GM18861 (cell line): ENCODE measurements around the gene GTF2IRD1.
"Not testable (repeated sequence)": the region's sequence is repeated elsewhere in the genome, so short reads cannot be mapped to it uniquely, and the experiment has no call there.

Experiments used
- ATAC-seq: cut with Tn5 transposase; IDR thresholded peaks from one replicate; pipeline ENCODE4 v1.9.1; 2021; ENCODE audit not compliant: unreplicated experiment

The GTF2IRD1 gene

GRCh38 chr7:74554178-74554577 is 100.5 kb downstream of the GTF2IRD1 start:
- no peak for ATAC-seq

GRCh38 chr7:74560086-74560719 is 106.5 kb downstream of the GTF2IRD1 start:
- no peak for ATAC-seq

GRCh38 chr7:74561898-74562613 is 108.3 kb downstream of the GTF2IRD1 start:
- ATAC-seq = no peak

GRCh38 chr7:74563639-74564038 is 109.9 kb downstream of the GTF2IRD1 start:
- ATAC-seq = not testable (repeated sequence)

GRCh38 chr7:74567318-74567668 is 113.6 kb downstream of the GTF2IRD1 start:
- ATAC-seq = no peak

GRCh38 chr7:74568658-74569057 is 115.0 kb downstream of the GTF2IRD1 start:
- ATAC-seq = no peak

GRCh38 chr7:74569501-74570075 is 115.9 kb downstream of the GTF2IRD1 start:
- ATAC-seq = no peak

GRCh38 chr7:74570533-74571156 is 116.9 kb downstream of the GTF2IRD1 start:
- ATAC-seq = no peak

GRCh38 chr7:74572301-74572979 is 118.7 kb downstream of the GTF2IRD1 start:
- no peak for ATAC-seq

- no peak for ATAC-seq
These were observed 119.8 kb downstream of the GTF2IRD1 start for GRCh38 chr7:74573512-74573911.

GRCh38 chr7:74575083-74575784 is 121.5 kb downstream of the GTF2IRD1 start:
- no peak for ATAC-seq

GRCh38 chr7:74575811-74576210 is 122.1 kb downstream of the GTF2IRD1 start:
- no peak for ATAC-seq

GRCh38 chr7:74579800-74580685 is 126.3 kb downstream of the GTF2IRD1 start:
- ATAC-seq = no peak

- no peak for ATAC-seq
These were observed 128.3 kb downstream of the GTF2IRD1 start for GRCh38 chr7:74581916-74582440.

GRCh38 chr7:74582447-74583039 is 128.8 kb downstream of the GTF2IRD1 start:
- ATAC-seq = no peak

- no peak for ATAC-seq
These were observed 129.9 kb downstream of the GTF2IRD1 start for GRCh38 chr7:74583630-74584029.

- no peak for ATAC-seq
These were observed 130.7 kb downstream of the GTF2IRD1 start for GRCh38 chr7:74584160-74584954.

GRCh38 chr7:74585844-74586243 is 132.1 kb downstream of the GTF2IRD1 start:
- no peak for ATAC-seq
